Epithelial cell of esophagus (primary cell): ENCODE measurements around the gene IL3.

ENCODE experiments used
- DNase-seq: peaks from one replicate; pipeline ENCODE4 v3.0.0; 2010; ENCODE audit warnings: low read depth
- H3K4me3 ChIP-seq: 2 replicates; pipeline ENCODE4 v1.5.1; 2011; ENCODE audit warnings: mild to moderate bottlenecking, low read length, control low read depth
- TF ChIP-seq, protein P1 (sequence below): IDR thresholded peaks from 2 replicates; pipeline ENCODE4 v1.5.1; 2011; ENCODE audit warnings: low read depth, mild to moderate bottlenecking, low read length, control low read depth, inconsistent platforms; ENCODE audit not compliant: insufficient read depth; ENCODE audit errors: missing control alignments

Gene IL3

DNA sequence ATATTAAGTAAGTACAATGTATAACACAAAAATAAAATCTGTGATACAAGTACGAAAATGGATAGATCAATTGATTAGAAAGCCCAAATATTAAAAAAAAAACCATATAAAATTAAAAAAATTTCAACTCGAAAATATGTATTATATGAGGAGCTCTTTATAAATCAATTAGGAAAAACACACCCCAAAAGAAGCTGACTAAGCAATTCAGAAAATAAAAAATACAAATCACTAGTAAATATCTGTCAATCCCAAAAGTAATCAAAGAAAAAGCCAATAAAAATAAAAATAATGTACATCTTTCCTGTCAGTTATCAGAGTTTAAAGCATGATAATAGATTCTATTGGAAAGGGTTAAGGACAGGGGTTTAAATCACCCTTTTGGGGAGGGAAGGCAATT is 38.8 kb upstream of the IL3 start:
- H3K4me3 ChIP-seq = no peak overlapping the region
- TF ChIP-seq, protein P1, sequence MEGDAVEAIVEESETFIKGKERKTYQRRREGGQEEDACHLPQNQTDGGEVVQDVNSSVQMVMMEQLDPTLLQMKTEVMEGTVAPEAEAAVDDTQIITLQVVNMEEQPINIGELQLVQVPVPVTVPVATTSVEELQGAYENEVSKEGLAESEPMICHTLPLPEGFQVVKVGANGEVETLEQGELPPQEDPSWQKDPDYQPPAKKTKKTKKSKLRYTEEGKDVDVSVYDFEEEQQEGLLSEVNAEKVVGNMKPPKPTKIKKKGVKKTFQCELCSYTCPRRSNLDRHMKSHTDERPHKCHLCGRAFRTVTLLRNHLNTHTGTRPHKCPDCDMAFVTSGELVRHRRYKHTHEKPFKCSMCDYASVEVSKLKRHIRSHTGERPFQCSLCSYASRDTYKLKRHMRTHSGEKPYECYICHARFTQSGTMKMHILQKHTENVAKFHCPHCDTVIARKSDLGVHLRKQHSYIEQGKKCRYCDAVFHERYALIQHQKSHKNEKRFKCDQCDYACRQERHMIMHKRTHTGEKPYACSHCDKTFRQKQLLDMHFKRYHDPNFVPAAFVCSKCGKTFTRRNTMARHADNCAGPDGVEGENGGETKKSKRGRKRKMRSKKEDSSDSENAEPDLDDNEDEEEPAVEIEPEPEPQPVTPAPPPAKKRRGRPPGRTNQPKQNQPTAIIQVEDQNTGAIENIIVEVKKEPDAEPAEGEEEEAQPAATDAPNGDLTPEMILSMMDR = no peak
- no peak for DNase-seq

DNA sequence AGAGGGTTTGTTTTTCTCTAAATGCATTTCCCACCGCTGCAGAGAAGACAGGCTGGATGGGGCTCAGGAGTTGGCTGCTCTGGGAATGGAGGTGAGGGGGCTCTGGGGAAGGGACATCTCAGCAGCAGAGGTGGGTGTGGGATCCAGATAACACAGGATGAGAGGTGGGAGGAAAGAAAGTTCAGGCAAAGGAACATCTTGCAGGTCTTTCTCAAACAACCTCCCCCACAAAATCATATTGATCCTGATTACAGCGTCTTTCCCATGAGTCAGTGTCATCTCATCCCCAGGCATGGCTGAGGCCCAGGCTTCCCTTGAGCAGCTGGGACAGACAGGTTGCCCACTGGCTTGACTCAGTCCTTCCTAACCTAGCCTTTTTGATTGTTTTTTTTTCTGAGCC is 37.7 kb upstream of the IL3 start:
- TF ChIP-seq, protein P1 = no peak
- no peak for DNase-seq
- H3K4me3 ChIP-seq = no peak overlapping the region

- TF ChIP-seq, protein P1 = no peak
- DNase-seq = no peak
- H3K4me3 ChIP-seq = no peak overlapping the region
Observed at GRCh38 chr5:132023258-132024116, 37.0 kb upstream of the IL3 start.

DNA sequence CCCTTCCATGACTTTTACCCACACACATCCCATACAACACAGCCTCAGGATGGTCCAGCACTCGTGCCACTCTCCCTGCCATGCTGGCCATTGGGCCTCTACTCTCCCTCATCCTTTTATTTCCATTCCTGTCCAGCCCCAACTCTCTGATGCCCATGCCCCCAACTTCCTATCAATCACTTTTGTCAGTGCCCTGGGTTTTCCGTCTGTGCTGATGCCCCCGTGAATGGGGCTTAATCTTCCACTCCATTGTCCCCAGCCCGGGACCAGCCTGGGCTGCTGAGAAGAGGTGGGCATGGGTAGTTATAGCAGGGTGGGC is 36.4 kb upstream of the IL3 start:
- H3K4me3 ChIP-seq = no peak overlapping the region
- TF ChIP-seq, protein P1 = no peak

GRCh38 chr5:132024789-132025402 is 35.6 kb upstream of the IL3 start:
- H3K4me3 ChIP-seq = no peak overlapping the region
- peak; percentile 14 for DNase-seq
- TF ChIP-seq, protein P1 = no peak

More for the DNA sequence above, 36.4 kb upstream of the IL3 start:
- no peak for DNase-seq

- DNase-seq = no peak
- TF ChIP-seq, protein P1 = no peak
- H3K4me3 ChIP-seq = no peak overlapping the region
Observed at GRCh38 chr5:132025403-132025971, 35.0 kb upstream of the IL3 start.
